Measurements from ENCODE around the gene DICER1.

Gene DICER1

DNA sequence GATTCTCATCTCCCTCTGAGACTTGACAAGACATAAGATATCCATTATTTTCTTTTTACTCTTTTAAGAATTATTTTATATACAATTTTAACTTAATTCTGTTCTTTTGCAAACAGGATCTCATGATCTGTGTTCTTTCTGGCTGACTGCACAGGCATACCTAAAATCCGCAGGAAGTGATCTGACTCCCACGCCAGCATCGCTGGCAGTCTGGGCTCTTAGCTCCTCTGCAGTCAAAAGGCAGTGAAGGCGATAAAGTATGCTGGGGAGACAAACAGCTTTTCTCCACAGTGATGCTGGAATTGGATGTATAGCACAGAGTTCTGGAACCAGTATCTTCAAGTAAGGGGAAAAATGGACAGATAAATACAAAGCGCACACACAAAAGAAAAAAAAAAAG, 52.4 kb downstream of the DICER1 start:
- DNase-seq (ENCODE audit: low read depth), result no peak
- TF ChIP-seq, protein P1, sequence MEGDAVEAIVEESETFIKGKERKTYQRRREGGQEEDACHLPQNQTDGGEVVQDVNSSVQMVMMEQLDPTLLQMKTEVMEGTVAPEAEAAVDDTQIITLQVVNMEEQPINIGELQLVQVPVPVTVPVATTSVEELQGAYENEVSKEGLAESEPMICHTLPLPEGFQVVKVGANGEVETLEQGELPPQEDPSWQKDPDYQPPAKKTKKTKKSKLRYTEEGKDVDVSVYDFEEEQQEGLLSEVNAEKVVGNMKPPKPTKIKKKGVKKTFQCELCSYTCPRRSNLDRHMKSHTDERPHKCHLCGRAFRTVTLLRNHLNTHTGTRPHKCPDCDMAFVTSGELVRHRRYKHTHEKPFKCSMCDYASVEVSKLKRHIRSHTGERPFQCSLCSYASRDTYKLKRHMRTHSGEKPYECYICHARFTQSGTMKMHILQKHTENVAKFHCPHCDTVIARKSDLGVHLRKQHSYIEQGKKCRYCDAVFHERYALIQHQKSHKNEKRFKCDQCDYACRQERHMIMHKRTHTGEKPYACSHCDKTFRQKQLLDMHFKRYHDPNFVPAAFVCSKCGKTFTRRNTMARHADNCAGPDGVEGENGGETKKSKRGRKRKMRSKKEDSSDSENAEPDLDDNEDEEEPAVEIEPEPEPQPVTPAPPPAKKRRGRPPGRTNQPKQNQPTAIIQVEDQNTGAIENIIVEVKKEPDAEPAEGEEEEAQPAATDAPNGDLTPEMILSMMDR (conservative IDR thresholded peaks at IDR 0.05; ENCODE audit: low read depth, low read length), result no peak
- H3K4me3 ChIP-seq (ENCODE audit: low read depth, low read length), result no peak overlapping the region

DNA sequence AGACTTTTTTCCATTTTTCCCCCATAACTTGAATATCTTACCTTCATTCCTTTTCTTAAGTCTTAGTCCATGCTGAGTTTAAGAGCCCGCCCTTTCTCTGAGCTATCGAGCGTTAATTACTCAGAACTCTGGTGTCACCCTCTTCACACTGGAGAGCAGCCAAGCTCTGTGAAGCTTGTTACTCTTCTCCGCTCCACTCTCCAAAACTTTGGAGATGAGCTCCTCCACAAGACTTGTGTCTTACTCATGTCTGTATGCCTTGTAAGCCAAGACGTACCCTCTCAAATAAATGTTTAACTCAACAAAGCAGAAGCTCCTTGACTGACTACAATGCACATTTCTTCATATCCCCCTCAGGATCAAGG, 54.7 kb downstream of the DICER1 start:
- no peak overlapping the region for H3K4me3 ChIP-seq (ENCODE audit: low read depth, low read length)
- DNase-seq (ENCODE audit: low read depth), result no peak
- TF ChIP-seq, protein P1 (conservative IDR thresholded peaks at IDR 0.05; ENCODE audit: low read depth, low read length), result no peak

DNA sequence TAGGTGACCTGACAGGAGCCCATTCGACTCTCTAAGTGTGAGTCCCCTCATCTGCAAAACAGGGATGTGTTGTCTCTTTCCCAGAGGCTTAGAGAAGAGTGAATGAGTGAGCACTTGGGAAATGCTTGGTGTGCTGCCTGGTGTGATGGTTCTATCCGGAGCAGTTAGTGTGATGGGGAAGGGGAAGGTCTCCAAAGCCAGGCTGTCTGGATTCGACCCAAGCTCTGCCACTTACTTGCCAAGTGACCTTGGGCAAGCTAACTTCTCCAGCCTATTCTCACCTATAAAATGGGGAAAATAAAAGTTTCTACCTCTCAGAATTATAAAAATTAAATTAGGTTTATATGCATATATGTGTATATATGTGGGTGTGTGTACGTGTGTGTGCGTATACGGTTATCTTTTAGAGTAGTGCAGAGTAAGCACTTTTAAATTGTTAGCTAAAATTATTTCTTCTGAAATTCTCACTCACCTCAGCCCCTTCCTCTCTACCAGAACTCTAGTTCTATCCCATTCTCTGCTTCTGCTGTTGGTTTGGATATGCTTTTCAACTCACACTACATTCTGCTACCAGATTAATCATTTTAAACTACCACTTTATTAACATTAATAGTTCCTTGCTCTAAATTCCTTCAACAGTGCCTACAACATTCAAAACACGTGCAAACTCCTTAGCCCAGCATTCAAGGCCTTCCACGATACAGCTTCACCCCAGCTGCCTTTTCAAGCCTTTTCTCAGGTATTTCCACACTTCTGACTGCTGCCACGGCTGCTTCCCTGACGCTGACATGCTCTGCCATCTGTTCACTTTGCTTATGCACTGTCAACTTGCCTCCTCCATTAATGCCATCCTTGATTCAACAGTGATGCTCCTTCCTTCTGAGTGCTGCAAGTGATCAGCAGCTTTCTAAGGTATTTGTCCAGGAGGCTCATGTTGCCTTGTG, 55.3 kb downstream of the DICER1 start:
- no peak for DNase-seq (ENCODE audit: low read depth)
- TF ChIP-seq, protein P1 (conservative IDR thresholded peaks at IDR 0.05; ENCODE audit: low read depth, low read length), result no peak
- no peak overlapping the region for H3K4me3 ChIP-seq (ENCODE audit: low read depth, low read length)

DNA sequence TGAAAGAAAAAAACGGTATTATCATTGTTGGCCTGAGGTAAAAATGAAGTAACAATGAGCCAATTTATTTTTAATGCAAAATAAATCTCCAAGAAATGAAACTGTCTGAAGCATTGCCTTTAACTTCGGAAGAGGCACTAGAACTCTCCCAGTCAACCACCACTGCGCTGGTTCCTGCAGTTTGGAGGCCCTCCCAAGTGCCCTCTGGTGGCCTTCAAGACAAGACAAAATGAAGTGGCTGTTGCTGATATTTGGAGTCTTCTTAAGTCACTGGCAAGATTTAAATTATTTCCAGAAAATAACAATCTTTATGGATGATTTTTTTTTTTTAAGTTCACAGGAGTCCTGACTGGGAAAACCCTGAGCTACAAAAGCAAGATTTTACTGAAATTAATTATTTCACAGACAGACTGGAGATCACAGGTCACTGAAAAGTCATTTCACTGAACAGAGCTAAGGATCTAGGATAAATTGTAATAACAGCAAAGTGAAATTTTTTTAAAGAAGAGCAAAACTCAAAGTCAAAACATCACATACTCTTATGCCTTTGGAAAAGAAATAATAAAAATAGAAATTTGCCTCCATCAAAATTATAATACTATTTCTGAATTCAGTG, 58.2 kb downstream of the DICER1 start:
- TF ChIP-seq, protein P1 (conservative IDR thresholded peaks at IDR 0.05; ENCODE audit: low read depth, low read length), result peak; percentile 91
- H3K4me3 ChIP-seq (ENCODE audit: low read depth, low read length), result no peak overlapping the region
- peak; percentile 85 for DNase-seq (ENCODE audit: low read depth)

DNA sequence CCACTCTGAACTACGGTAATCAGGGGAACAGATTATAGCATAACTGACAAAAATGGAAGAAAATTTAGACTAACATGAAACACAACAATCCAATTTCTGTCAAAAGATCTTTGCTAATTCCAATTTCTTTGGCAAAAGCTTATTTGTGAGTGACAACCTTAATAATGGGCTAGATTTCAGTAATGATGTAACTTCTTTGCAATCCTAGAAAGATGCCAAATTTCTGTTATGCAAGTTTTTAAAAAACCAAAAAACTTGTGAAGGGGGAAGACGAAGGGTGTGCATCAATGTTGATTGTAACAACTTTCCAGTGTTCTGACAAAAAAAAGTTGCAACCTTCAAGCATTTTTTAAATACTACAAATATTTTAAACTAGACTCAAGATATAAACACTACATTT, 59.9 kb downstream of the DICER1 start:
- H3K4me3 ChIP-seq (ENCODE audit: low read depth, low read length), result no peak overlapping the region
- DNase-seq (ENCODE audit: low read depth), result peak; percentile 42
- TF ChIP-seq, protein P1 (conservative IDR thresholded peaks at IDR 0.05; ENCODE audit: low read depth, low read length), result no peak

DNA sequence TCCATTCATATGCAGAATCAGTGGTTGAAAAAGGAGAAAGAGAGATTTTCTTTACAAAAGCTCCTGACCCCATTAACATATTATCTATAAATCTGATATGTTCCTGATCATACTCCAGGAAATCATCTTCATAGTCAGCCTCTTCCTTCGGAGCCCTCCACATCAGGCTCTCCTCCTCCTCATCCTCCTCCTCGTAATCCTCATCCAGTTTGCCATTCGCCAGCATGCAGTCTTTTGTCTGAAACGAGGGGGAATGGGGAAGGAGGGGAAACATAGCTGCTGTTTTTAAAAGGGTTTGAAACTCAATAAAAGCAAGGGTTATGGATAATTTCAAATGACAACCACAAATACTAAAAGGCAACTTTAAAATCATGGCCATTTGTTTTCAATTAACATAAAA, 60.9 kb downstream of the DICER1 start:
- TF ChIP-seq, protein P1 (conservative IDR thresholded peaks at IDR 0.05; ENCODE audit: low read depth, low read length), result no peak
- no peak overlapping the region for H3K4me3 ChIP-seq (ENCODE audit: low read depth, low read length)
- no peak for DNase-seq (ENCODE audit: low read depth)

Data from choroid plexus epithelial cell (primary cell).